GM21526 (cell line): ENCODE results near the gene ARNT2.

Experiments used
- ATAC-seq: cut with Tn5 transposase; IDR thresholded peaks from one replicate; pipeline ENCODE4 v1.9.1; 2021; ENCODE audit warnings: moderate library complexity; ENCODE audit not compliant: unreplicated experiment, low FRiP score

The ARNT2 gene

DNA sequence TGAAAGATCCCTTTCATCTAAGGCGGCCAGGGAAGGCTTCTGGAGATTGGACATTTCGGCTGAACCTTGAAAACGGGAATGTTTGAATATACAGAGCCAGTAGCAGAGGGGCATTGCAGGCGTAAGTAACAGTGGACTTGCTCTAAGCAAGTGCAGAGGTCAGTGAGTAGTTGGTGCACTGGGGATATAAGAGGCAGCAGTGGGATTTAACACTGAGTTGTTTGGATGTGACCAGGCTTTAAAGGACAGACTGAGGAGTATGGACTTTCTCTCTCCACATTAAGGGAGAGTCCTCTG, 1.3 kb downstream of the ARNT2 start:
- ATAC-seq = no peak

DNA sequence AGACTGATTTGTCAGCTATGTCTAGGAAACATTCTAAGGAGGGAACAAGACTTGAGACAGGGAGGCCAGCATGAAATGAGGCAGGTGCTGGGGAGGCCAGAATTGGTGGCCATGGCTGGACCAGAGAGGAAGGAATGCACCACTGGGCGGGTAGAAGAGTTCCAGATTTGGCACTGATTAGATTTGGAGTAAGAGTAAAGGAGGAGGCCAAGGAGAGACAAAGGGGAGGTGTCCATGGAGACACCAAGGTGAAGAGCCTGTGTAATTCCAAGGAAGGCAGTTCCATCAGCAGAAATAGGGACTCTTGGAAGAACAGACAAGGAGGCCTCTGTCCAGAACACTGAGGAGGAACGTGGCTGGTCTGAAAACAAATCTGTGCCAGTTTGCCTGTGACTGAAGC, 1.8 kb downstream of the ARNT2 start:
- no peak for ATAC-seq

DNA sequence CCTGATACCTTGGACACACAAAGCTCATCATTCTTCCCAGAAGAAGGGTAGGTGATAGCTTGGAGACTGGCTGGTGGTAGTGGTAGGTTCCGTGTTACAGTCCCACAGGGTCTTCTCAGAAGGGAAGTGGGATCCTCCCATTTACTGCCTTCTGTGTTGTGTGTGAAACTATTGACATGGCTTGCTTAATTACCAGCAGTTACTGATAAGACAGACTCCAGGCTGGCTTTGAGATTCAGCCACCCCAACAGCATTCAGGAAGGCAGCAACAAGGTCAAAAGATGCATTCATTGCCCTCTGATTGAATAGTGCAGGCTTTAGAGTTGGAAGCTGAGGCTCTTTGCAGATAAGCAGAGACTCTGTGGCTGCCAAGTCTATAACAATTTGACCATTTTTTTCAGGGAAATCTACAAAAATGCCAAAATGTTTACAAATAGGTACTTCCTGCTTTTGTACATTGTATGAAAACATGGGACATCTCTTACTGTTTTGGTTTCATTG, 7.7 kb downstream of the ARNT2 start:
- ATAC-seq = no peak

DNA sequence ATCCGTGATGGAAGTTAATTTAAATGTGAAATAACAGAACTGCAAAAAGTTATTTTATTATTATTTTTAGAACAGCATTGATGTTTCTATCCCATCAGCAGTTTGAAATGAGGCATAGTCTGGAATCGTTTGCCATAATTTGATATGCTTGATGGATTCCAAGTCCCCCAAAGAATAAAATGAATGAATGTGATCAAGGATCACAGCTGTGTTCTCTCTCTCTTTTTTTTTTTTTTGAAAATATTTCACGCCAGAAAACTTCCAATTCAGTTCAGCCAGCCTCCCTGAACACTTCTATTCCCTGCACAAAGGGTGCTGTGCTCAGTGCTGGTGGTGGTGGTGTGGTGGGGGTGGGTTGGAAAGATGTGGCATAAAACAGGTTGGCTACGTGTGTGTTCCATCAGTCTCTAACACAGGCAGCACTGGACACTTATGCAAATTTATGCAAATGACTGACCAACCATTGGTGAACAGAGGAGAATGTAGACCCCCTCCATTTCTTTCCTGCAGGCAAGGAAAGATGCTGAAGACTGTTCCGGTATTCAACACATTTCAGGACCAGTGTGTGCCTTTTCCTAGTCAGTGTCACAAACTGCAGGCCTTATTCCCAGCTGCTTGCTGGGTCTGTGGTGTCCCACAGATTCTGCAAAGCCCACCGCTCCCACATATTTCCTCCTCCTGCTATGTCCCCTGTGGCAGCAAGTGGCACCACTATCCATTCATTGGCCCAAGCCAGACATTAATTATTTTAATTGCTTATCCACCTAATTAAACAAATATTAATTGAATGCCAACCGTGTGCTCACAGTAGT, 10.6 kb downstream of the ARNT2 start:
- ATAC-seq = no peak

GRCh38 chr15:80415358-80415670, 11.1 kb downstream of the ARNT2 start:
- ATAC-seq = no peak

DNA sequence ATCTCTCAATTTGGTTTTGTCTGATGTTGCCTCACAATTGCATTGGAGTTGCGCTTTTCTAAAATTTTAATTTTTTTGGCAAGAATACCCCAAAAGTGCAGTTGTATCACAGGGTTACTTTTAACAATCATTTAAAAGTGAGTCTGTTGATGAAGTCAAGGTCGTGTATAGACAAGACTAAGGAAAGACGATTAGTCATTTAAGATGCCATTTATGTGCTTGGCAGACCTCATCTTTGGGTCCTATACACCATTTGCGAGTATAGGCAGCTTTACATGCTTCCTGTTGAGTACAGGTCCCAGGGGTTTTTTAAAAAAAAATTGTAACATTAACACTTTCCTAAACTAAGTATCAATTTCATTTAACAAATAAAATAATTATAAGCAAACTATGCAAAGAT, 12.5 kb downstream of the ARNT2 start:
- ATAC-seq = no peak

DNA sequence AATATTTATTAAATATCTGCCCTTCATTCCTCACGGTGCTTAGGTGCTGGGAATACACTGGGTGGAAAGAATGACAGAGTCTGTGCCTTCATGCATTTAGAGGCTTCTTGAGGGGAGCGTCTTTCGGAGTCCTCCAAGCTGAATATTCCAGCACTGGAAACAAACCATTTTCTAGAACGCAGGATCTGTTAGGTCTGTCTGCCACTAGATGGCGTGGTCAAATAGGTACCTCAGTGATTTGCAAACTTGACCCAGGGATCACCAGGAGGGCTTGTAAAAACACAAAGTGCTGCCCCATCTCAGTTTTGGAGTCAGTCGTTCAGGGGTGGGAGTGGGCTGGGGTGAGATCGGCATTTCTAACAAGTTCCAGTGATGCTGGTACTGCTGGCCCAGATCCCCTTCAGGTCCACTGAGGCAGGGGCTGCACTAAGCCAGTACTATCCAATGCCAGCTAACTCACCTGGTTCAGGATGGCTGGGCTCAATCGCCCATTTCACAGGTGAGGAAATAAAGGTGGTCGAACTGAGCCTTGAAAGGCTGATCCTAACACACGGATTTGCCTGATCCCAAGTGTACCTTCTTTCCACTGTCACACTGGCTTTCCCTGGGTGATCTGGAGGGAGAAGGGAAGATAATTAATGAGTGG, 14.8 kb downstream of the ARNT2 start:
- no peak for ATAC-seq

DNA sequence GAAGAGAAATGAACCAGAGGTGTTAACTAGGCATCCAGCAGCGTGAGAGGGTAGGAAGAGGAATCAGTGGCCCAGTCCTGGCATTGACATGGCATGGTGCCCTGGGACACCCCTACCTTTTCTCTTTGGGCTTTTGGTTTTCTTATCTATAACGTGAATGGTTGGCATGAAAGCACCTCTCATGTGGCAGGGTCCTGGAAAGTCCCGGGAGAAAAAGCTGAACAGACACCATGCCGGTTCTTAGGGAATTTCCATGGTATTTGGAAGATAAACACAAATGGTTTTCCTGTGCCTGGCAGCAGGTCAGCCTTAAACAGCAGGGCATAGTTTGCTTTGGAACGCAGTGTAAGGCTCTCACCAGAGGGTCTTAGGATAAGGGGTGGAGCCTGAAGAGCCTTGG, 15.4 kb downstream of the ARNT2 start:
- no peak for ATAC-seq

DNA sequence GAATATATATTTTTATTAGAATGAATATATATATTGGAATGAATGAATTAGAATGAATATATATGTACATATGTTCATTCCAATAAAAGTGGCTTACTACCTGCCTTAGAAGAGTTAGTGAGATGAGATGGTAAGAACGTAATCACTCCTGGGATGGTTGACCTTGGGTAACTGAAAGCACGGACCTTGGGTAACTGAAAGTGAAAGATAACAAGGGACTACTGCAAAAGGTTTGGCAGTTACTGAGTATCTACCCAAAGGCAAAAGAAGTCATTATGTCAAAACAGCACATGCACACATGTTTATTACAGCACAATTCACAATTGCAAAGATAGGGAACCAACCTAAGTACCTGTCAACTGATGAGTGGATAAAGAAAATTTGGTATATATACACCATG, 16.5 kb downstream of the ARNT2 start:
- no peak for ATAC-seq

GRCh38 chr15:80423215-80423614, 19.0 kb downstream of the ARNT2 start:
- no peak for ATAC-seq

DNA sequence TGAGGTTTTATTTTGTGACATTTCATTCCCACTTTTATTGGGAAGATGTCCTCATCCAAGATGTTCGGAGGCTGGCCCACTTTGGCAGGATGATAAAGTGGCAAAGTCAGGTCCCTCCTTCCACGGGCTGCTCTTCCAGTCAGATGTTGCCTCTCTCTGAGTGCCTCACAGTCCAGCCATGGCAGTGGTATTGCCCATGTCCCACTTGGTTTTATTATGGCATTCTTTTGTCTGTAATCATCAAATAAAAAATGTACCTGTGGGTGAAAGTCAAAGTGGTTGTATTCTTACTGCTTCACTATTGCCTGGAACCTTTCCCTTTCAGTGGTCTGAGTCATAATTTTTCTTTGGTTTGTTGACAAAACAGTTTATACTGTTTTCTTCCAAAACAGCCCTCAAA, 20.2 kb downstream of the ARNT2 start:
- no peak for ATAC-seq

- ATAC-seq = no peak
These were observed 22.1 kb downstream of the ARNT2 start for GRCh38 chr15:80426316-80426715.

DNA sequence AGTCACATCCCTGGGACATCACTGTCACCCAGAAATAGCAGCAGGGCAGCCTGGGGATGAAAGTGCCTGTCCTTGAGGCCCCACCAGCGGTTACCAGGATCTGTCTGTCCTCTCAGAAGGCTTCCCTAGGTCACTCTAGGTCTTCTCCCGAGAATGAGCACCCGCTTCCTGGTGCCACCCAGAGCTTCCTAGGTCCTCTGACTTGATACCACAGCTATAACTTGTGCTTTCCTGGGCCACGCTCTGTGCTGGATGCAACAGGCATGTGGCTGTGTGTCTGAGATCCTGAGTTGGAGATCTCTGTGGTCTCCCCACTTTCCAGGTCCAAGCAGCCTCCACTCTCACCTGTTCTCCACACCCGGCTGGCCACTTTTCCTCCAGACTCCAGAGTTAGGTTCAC, 25.8 kb downstream of the ARNT2 start:
- ATAC-seq = no peak

GRCh38 chr15:80431635-80432344, 27.6 kb downstream of the ARNT2 start:
- no peak for ATAC-seq

DNA sequence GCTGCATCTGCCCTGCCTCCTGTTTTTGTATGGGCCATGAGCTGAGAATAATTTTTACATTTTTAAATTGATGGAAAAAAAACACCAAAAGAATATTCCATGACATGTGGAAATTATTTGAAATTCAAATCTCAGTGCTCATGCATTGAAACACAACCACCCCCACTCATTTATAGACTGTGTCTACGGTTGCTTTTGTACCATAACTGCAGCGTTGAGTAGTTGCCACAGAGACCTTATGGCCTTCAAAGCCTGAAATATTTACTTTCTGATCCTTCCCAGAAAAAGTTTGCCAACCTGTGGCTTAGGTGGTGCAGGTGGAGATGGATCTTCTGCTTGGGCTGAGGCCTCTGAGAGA, 28.1 kb downstream of the ARNT2 start:
- ATAC-seq = no peak

GRCh38 chr15:80433836-80434235, 29.7 kb downstream of the ARNT2 start:
- no peak for ATAC-seq

GRCh38 chr15:80434926-80435720, 30.9 kb downstream of the ARNT2 start:
- no peak for ATAC-seq

DNA sequence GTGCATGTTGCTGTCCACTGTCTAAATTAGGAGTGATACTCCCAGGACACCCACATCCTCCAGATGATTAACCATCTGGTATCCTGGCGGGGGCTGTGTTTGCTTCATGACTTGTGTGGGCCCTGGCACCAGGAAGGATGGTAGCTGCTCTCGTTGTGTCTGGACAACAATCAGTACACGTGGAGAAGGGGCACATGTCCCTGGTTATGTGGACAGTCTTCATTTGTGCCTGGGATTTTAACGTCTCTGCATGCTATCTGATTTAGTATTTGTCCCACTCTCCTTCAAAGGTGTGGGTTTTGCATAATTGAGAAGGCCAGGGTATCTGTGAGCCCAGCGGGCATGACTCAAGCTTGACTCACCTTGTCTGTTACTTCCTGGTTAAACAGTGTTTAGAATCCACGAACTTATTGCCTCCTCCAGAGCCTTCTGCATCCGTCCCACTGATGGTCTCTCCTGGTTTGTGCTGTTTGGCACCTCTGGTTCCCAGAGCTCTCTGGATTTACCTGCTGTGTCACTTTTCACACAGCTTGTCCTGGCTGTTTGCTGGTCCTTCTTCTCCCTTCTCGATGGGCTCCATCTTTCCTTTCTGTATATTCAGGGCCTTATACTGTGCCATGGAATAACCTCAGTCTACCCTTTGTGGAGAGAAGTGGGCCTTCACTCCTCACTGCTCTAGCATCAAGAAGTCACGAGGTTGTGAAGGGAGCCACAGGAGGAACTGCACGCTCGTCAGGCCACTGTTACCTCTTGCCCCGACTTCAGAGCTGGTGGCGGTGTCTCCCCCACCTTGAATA, 32.5 kb downstream of the ARNT2 start:
- ATAC-seq = no peak

DNA sequence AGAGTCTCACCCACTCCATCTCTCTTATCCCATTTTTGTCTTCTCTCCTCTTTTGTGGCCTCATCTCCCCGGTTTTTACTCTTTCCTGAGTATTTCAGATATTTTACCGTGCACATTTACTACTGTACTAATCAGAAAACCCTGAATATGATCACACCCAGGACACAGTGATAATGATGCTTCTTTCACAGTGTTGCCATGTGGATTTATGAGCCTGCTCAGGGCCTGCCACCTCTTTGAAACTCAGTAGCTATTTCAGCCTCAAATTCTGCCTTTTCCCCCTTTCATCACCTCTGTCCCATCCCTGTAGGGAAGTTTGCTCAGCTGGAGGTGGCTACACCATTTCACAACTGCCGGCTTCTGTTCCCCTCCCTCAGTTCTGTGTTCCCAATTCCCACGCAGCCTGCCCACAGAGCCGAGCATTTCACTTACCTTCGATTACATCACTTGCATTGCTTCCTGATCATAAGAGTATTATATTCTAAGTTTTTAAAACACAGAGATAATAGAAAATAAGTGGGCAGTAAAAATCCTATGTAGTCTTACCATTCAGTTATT, 33.2 kb downstream of the ARNT2 start:
- no peak for ATAC-seq

DNA sequence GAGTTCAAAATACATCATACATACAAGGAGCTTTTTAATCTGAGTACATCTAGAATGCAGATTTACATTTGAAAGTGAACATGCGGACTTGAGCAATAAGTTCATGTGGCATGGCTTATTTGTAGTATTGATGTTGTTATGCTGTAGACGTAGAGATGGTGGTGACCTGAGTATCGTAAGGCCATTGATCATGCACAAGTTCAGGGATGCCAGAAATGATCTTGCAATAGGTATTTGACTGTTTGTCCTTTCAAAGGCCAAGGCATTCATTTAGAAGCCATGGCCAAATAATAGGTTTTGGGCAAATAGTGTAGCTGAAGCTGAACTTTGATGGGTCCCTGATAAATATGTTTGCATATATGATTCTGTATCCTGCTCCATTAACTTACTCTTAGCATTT, 35.0 kb downstream of the ARNT2 start:
- ATAC-seq = no peak
